ENCODE measurements around the gene TAOK3.
A peak's percentile ranks its signal among the peaks of the same experiment; 100 is the strongest.
"Not testable (repeated sequence)": the region's sequence is repeated elsewhere in the genome, so short reads cannot be mapped to it uniquely, and the experiment has no call there.

TAOK3 gene

DNA sequence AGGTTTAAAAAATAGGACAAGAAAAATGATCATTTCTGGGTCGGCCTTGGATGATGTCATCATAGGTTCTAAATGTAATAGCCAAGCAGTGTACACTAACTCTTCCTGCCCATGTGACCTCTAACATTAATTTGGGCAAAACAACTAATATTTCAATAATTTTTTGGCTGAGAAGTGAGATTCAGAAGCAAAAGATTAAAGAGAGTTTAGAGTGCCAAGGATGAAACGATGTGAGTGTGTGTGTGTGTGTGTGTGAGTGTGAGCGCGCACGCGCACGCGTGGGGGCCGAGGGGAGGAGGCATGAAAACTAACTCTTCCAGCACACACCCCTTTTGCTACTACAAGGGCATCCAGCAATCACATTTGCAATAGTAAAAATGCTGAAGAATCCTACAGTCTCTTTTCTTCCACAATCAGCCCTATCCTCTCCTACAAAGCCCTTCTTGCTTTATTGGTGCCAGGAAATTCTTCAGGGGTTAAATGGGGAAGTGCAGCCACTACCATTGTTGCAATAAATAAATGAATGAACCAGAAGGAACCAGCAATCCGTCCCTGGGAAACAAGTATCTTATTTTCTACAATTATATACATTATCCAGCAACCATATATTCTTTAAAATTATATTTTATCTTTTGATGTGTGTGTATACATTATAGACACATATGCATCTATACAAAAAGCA is 183.9 kb downstream of the TAOK3 start:
- DNase-seq, result no peak

DNA sequence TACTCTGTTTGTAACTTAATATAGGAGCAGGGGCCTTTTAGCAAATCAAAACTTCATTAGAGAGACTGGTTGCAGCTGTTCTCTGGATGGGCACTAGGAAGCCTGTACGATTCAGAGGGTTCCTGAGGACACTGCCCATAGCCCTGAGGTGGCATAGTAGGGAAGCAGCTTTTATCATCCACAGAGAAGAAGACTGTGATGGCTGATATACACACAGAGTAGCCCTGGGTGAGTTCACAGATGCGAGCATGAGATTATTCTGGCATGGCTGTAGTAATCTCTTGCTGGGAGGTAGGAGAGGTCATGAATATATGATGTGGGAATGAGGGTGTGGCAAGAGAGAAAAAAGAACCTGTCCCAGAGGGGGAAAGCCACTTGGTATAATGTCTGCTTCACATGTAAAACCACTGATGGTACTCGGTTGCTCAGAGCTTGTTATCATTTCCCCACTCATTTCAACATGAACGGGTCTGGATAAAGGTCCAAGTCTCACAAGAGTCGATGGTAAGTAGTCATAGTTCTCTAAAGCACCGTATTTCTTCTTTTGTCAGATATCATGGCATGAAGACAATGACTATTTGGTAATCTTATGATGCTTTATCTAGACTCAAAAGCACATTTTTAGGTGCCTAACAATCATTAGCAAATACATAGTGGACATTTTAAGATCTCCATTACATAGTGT is 184.8 kb downstream of the TAOK3 start:
- no peak for DNase-seq

DNA sequence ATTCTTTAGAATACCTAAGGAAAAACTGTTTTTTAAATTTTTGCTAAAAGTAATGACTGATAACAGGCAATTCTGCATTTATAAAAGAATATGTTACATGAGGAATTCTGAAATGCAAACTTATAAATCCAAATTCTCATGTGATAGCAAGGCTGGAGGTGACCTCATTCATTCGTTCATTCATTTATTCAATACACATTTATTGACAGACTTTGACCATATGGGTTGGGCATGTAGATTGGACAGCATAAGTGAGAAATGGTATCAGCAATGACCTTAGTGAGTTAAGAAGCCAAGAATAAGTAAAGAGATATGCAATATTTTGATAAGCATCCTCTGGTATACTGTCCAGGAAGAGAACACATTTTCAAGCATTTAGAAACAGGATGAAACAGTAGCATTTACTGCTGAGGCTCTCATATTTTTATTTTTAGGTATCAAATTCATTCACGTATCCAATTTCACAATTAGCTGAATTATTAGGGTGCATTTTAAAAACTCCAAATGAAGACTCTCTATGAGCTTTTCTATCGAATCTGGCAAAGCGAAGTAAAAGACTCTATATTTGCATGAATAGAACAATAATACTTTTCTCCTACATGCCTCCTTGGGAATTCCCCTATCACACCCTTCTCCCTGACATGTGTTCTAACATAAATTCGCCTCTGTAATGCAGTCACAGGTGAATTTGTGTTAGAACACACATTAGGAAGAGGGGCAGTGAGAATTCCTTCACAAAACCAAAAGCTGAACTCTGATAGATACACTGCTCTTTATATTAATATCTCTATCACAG is 186.9 kb downstream of the TAOK3 start:
- DNase-seq, result no peak

DNA sequence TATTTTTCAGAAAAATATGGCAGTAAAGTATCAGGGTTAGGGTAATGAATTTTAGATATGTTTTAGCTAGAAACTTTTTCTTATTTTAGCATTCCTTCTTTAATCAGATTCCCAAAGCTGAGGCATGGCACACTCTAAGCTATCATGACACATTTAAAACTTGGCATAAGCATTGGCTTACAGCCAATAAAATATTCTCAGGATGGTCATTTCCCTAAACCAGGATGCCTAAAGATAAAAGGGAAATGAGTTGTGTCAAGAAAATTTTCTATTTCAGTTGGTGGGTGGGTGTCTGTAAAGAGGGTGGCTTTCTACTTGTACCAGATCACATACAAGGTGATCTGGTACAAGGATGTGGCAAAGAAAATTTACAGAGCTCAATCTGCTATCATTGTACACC is 189.0 kb downstream of the TAOK3 start:
- DNase-seq, result no peak

DNA sequence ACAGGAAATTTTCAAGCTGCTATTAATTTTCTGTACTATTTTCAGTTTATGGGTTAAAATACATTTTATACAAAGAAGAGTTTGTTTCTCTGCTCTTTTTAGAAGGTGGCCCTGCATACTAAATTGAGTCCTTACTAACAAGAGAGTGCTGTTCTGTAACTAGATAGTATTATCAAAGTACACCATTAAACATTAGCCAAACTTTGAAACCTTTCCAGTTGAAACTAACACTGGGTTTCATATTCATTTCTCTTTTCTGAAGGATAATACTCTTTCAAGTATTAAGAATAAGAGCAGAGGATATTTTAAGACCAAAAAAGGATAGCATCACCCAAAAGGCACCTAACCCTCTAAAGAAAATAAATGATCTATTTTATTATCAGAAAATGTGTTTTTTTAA is 189.6 kb downstream of the TAOK3 start:
- no peak for DNase-seq

DNA sequence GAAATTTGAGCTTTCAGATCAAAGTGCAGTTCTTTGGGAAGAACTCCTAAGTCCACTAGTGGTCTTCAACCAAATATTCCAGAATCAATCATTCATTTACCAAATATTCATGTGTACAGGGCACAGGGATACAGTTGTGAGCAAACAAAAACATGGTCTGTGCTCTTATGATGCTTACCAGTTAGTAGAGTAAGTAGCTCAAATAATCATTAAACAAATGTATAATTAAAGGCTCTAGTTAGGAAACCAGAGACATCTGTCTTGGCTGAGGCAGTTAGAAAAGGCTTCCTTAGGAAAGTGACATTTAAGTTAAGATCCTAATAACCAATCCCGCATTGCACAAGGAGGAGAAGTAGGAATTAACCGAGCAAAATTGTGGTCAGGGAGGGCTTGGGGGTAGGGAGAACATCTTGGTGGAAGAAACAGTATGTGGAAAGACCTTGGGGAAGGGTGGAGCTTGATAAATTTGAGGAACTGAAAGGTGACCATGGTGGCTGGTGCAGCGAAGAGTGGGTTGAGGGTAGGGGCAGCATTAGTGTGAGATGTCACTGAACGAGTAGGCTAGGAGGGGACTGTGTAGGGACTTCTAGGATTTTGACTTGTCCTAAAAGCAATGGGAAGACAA is 196.8 kb downstream of the TAOK3 start:
- no peak for DNase-seq

DNA sequence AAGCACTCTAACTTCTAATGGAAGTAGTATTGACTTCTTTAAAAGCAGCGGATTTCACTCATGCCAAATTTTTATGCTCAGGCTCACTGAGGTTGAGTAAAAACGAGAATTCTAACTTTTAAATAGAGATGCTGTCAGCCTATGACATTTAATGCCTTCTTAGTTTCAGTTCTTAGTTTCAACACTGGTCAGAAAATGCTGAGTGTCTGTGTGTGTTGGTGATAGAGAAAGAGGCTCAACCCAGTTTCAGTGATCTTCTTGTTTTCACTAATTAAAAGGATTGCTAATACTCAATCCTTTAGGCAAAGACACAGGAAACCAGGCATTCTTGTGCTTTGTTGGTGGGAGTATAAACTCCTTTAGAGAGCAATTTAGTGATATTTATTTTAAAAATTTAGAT is 205.8 kb downstream of the TAOK3 start:
- no peak for DNase-seq

DNA sequence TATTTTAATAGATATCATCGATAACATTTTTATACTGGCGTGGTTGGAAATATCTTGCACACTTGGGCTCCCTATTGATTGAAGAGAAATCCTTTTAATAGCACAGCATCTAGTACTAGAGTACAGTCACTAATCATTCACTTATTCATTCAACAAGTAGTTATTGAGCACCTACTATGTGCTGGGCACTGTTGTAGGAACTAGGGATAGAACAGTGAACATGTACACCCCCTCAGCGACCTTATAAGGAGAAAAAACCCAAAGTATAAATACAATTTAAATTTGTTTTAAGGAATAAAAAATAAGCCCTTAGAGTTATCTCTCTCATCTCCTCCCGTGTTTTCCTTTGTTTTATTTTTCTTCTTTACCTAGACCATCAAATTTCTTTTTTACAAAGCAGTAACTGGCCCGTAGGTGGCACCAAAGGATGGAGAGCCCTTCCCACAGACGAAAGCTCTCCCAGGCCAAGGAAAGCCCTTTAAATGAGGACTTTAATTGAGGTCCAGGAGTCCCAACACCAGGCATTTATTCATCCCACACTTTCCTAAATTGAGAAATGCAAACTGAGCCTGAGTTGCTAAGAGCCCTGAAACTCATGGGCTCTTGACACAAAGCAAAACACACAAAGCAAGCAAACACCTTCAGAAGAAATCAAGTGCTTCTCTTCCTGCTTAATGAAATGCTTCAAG is 207.8 kb downstream of the TAOK3 start:
- no peak for DNase-seq

DNA sequence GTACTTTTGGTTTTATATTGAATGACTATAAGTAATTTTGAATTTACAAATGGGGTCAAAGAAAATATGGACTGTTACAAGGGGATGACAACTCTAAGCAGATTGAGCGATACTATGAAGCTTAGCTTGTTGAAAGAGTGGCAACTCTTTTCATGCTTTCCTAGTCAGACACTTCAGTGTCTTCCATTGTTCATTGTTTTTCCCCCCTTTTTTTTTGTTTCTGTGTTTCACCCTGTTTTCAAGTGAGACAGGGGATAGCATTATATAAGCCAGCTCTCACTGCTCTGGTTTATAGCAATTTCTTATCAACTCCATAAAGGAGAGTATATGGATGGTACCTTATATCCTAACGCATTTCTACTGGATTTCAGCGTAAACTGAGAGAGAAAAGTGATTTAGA is 212.2 kb downstream of the TAOK3 start:
- no peak for DNase-seq

DNA sequence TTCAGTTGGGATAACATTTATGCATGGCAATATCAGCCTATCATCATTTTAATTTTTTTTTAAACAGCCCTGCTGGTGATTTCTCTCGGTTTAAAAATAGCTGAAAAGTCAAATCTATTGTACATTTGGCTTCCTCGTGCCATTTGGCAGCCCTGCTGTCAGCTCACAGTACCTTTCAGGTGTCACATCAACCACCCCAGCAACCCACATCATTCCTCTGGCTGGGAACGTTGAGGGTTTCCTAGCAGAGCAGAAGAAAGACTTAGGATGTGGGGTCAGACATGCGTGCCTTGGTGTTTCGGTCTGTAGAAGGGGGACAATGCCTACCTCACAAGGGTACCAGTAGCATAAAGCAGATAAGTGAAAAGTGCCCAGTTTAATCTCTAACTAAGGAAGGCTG is 221.0 kb downstream of the TAOK3 start:
- DNase-seq, result no peak

DNA sequence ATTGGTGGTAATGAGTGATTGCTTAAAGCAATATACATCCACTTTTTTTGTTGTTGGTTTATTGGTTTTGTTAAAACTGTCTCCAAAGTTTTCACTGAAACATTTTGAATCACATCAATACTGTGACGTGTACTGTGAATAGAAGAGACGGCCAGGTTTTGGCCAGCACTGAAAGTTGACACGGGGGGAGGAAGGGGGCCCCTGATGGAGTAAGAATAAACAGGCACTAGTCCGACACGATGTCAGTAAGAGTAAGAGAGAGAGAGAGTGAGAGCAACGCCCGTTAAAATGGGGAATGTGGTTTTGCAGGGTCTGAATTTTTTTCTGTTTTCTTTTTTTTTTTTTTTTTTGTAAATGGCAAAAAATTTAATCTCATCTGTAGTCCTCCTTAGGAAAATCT is 222.1 kb downstream of the TAOK3 start:
- no peak for DNase-seq

DNA sequence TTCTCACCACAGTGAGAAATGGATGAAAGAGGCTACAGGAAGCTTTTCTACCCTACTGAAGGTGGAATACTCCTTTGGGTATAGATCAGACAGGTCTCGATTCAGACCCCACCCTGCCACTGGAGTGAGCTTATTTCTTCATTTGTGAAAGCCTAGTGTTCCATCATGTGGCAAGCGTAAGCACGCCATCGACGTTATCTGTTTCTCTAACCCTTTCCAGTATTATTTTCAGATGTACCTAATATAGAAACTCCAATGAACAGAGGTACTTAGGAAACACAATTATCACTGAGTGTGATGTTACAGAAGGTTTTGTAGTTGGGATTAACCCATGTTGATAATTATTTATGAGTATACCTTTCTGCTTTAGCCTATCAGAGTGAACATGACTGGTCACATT is 224.4 kb downstream of the TAOK3 start:
- DNase-seq, result no peak

DNA sequence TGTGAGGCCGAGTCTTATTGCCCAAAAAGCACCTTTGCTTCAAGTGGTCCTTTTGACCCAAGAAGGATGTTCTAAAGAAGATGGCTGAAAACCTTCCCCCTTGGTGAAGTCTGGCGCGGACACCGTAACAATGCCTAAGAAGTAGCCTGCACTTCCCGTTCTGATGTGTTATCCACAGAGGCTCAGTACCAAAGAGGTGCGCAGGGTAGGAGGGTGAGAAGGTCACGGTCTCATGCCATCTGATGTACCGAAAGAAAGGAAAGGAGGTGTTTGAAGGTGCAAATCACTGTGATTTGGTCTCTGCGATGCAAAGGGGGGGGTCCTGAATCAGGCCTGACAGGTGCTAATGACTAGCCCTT is 226.9 kb downstream of the TAOK3 start:
- DNase-seq, result no peak

DNA sequence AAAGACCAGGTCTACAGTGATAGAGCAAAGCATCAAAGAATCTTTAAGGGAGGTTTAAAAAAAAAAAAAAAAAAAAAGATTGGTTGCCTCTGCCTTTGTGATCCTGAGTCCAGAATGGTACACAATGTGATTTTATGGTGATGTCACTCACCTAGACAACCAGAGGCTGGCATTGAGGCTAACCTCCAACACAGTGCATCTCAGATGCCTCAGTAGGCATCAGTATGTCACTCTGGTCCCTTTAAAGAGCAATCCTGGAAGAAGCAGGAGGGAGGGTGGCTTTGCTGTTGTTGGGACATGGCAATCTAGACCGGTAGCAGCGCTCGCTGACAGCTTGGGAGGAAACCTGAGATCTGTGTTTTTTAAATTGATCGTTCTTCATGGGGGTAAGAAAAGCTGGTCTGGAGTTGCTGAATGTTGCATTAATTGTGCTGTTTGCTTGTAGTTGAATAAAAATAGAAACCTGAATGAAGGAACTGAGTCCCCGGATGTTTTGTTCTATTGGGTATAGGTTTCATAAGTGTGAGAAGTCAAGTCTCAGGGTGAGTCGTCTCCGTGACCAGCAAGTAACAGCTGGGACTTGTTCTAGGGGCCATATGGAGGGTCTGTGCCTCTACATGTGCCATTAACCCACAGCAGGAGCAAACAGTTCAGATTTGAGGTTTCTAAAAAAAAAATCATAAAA is 227.5 kb downstream of the TAOK3 start:
- DNase-seq, result no peak

DNA sequence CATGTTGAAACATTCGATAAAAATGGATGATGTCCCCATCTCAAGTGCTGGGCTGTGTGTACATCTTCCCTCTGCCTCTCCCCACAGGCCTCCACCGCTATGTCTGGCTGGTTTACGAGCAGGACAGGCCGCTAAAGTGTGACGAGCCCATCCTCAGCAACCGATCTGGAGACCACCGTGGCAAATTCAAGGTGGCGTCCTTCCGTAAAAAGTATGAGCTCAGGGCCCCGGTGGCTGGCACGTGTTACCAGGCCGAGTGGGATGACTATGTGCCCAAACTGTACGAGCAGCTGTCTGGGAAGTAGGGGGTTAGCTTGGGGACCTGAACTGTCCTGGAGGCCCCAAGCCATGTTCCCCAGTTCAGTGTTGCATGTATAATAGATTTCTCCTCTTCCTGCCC is 228.2 kb downstream of the TAOK3 start:
- DNase-seq, result no peak

DNA sequence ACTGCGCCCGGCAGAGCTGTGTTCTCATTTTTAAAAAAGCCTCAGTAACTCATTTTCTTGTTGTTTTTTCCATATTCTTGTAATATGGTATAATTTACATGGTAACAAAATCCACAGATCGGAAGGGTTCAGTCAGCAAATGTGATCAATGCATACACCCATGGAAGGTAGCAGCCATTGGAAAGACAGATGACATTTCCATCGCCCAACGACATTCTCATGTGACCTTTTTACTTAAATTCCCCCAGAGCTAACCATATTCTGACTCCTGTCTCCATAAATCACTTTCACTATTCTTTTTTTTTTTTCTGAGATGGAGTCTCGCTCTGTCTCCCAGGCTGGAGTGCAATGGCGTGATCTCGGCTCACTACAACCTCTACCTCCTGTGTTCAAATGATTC is 231.9 kb downstream of the TAOK3 start:
- DNase-seq, result no peak

DNA sequence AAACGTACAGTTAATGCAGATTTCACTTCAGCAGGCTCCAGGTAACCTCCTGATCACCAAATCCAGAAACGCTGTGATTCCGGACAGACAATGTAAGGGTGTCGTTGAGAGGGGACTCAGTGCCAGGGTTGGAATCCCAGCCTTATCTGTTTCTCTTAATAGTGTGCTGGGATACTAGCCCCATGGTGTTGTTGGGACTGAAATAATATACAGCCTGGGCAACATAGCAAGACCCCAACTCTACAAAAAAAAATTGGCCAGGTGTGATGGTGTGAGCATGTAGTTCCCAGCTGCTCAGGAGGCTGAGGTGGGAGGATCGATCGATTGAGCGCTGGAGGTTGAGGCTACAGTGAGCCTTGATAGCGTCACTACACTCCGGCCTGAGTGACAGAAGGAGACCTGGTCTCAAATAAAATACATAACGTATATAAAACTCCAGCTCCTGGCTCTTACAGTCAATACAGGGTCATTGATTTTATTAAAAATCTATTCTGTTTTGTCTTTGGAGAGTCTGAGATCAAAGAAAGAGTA is 235.5 kb downstream of the TAOK3 start:
- DNase-seq, result no peak

DNA sequence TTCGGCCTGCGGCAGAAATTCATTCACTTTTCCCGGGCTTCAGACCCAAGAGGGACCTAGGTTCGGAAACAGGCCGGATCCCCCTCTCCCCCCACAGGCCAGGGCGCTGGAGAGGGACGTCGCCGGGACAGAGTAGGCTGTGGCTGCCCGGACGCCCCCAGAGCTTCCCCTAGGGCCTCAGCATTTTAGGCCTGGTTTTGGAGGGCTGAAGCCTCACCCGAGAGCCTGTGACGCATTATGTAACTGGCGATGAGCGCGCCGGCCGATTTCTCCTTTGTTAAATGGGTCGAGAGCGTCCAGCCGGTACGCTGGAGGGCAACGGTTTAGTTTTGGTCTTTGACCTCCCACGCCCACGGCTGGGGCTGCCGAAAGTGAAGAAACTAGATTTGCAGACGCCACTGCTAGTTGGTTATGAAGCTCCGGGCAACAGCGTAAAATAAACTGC is 236.1 kb downstream of the TAOK3 start:
- no peak for DNase-seq

DNA sequence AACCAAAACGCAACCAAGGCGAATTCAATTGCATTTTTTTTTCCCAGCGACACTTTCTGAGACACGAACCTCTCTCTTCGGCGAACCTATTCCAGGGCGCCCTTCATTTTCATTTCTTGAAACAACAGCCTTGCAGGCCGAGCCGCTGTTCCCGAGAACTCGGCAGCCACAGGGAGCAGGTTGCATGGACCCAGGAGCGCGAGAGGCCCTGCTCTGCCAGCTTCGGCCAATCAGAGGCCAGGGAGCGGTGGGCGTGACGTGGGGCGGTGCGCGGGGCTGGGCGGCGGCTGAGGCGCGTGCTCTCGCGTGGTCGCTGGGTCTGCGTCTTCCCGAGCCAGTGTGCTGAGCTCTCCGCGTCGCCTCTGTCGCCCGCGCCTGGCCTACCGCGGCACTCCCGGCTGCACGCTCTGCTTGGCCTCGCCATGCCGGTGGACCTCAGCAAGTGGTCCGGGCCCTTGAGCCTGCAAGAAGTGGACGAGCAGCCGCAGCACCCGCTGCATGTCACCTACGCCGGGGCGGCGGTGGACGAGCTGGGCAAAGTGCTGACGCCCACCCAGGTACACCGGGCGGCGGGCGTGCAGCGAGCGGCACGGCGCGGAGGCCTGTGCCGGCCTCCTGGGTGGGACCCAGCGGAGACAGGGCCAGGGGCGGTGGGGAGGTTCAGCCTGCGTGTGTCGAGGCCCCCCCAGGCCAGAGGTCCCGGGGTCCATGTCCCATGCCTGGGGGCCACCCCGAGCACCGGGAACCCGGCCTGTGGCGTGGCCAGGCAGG is 236.7 kb downstream of the TAOK3 start, which contains the start of gene PEBP1:
Gene PEBP1 (plus strand): TSS at position 337 of the 771 bp plus-strand sequence. CDS start 86 bp downstream, at position 423.
- DNase-seq, result peak; percentile 84

DNA sequence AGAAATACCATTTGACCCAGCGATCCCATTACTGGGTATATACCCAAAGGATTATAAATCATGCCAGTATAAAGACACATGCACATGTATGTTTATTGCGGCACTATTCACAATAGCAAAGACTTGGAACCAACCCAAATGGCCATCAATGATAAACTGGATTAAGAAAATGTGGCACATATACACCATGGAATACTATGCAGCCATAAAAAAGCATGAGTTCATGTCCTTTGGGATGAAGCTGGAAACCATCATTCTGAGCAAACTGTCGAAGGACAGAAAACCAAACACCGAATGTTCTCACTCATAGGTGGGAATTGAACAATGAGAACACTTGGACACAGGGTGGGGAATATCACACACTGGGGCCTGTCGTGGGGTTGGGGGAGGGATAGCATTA is 243.3 kb downstream of the TAOK3 start:
- DNase-seq, result not testable (repeated sequence)

DNA sequence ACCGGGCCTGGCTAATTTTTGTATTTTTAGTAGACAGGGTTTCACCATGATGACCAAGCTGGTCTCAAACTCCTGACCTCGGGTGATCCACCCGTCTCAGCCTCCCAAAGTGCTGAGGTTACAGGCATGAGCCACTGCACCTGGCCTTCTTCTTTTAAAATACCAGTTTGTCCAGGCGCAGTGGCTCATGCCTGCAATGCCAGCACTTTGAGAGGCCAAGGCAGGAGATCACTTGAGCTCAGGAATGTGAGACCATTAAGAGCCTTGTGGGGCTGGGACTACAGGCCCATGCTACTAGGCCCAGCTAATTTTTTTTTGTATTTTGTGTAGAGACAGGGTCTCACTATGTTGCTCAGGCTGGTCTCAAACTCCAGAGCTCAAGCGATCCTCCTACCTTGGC is 244.8 kb downstream of the TAOK3 start:
- no peak for DNase-seq

Data from NCI-H2107 (cell line).